Measurements from ENCODE around the gene HPD.
A peak's percentile ranks its signal among the peaks of the same experiment; 100 is the strongest.

HPD gene

DNA sequence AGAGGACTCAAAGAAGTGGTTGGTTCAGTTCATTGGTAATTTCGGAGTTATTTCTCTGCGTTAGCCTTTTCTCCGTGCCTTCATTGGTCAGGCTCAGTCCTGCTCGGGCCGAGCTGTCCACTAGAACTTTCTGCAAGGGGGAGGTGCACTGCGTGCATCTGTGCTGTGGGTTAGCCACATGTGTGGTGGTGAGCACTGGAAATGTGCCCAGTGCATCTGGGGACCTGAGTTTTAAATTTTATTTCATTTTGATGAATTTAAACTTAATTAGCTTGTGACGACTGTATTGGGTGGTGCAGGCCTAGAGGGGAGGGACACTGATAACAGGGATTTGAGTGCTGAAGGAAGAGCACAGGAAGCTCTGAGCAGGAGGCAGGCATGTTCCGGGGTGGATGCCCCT lies 30.4 kb downstream of the HPD start:
- TF ChIP-seq, protein P1, sequence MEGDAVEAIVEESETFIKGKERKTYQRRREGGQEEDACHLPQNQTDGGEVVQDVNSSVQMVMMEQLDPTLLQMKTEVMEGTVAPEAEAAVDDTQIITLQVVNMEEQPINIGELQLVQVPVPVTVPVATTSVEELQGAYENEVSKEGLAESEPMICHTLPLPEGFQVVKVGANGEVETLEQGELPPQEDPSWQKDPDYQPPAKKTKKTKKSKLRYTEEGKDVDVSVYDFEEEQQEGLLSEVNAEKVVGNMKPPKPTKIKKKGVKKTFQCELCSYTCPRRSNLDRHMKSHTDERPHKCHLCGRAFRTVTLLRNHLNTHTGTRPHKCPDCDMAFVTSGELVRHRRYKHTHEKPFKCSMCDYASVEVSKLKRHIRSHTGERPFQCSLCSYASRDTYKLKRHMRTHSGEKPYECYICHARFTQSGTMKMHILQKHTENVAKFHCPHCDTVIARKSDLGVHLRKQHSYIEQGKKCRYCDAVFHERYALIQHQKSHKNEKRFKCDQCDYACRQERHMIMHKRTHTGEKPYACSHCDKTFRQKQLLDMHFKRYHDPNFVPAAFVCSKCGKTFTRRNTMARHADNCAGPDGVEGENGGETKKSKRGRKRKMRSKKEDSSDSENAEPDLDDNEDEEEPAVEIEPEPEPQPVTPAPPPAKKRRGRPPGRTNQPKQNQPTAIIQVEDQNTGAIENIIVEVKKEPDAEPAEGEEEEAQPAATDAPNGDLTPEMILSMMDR (conservative IDR thresholded peaks at IDR 0.05; ENCODE audit: low read depth, low read length), result no peak
- H3K4me3 ChIP-seq (ENCODE audit: low read depth, low read length), result no peak overlapping the region
- DNase-seq (ENCODE audit: low read depth), result no peak

DNA sequence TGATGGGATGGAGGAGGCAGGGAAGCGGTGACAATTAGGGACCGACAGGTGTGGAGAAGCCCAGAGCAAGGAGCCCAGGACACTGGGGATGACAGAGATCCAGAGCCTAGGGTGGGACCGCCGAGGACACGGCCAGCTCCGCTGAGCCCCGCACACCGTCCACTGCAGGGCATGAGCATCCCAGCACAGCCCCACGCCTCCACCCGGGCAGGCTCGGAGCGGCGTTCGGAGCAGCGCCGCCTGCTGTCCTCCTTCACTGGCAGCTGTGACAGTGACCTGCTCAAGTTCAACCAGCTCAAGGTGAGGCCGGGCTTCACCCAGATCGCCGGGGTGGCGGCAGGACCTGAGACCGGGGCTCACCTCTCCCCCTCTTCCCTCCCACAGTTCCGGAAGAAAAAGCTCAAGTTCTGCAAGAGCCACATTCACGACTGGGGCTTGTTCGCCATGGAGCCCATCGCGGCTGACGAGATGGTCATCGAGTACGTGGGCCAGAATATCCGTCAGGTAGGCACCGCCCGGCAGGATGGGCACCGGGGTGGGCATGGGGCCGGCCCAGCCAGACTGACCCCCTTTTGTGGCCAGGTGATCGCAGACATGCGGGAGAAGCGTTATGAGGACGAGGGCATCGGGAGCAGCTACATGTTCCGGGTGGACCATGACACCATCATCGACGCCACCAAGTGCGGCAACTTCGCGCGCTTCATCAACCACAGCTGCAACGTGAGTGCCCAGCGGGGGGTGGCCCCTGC lies 31.1 kb downstream of the HPD start:
- H3K4me3 ChIP-seq (ENCODE audit: low read depth, low read length), result no peak overlapping the region
- no peak for DNase-seq (ENCODE audit: low read depth)
- TF ChIP-seq, protein P1 (conservative IDR thresholded peaks at IDR 0.05; ENCODE audit: low read depth, low read length), result no peak

DNA sequence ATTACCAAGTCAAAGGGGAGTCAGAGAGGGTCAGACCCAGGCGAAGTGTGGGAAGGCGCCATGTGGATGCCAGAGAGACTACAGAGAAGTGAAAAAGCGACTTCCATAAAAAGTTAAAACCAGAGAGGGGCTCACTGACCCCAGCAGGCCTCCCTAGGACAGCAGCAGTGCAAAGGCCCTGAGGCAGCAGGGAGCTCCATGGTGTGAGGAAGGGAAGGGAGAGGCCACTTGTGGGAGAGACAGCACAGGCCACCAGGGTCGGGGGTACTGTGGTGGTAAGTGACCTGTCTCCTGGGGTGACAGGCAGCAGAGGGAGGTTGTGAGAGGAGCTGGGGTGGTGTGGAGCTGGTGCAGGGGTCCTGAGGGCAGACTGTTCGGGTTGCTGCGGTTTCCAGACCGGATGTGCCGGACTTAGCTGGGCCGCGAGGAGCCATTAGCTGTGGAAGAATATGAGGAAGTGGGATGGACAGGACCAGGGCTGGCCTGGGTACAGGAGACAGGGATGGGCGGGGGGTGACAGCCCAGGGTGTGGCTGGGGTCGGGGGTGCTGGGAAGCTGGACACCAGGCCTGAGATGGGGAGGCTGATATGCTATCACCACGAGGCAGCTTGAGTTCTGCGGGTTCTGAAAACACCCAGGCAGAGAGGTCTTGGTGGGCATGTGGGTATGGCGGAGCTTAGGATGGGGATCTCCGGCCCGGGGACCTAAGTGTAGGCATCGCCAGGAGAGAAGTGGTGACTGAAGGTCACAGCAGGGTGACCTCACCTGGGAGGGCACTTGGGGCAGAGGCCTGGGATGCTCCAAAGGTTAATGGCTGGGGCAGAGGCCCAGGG lies 32.1 kb downstream of the HPD start:
- DNase-seq (ENCODE audit: low read depth), result no peak
- TF ChIP-seq, protein P1 (conservative IDR thresholded peaks at IDR 0.05; ENCODE audit: low read depth, low read length), result no peak
- H3K4me3 ChIP-seq (ENCODE audit: low read depth, low read length), result no peak overlapping the region

DNA sequence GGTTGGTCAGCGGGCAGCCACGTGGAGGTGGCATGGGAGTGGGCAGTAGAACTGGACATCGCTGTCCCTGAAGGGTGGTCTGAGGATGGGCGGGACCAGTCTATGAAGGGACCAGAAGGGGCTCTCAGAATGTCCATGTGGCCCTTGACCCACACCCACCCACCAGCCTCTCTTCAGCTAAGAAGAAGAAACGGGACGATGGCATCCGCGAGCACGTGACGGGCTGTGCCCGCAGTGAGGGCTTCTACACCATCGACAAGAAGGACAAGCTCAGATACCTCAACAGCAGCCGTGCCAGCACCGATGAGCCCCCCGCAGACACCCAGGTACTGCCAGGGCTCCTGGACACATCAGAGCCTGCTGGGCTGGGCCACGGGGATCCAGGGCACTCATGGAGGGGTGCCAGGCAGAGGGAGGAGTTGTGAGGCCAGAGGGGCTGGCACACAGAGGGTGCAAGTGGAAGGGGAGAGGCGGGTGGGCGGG lies 33.6 kb downstream of the HPD start:
- TF ChIP-seq, protein P1 (conservative IDR thresholded peaks at IDR 0.05; ENCODE audit: low read depth, low read length), result no peak
- no peak overlapping the region for H3K4me3 ChIP-seq (ENCODE audit: low read depth, low read length)
- no peak for DNase-seq (ENCODE audit: low read depth)

DNA sequence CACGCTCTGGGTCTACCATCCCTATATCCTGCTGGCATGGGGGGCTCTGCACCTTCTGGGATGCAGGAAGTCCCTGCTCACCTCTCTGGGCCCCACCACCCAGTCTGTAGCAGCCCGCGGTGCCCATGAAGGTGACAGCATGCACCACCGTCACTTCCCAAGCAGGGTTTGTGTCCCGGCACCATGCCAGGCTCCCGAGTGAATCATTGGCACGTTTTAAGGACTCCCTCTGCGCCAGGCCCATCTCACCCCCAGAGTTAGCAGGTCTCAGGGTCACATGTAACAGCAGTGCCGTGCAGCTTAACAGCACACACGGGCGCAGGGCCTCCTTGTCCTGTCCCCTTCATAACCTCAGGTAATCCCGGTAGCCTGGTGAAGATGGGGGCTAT lies 34.9 kb downstream of the HPD start:
- no peak for DNase-seq (ENCODE audit: low read depth)
- H3K4me3 ChIP-seq (ENCODE audit: low read depth, low read length), result no peak overlapping the region
- TF ChIP-seq, protein P1 (conservative IDR thresholded peaks at IDR 0.05; ENCODE audit: low read depth, low read length), result no peak

DNA sequence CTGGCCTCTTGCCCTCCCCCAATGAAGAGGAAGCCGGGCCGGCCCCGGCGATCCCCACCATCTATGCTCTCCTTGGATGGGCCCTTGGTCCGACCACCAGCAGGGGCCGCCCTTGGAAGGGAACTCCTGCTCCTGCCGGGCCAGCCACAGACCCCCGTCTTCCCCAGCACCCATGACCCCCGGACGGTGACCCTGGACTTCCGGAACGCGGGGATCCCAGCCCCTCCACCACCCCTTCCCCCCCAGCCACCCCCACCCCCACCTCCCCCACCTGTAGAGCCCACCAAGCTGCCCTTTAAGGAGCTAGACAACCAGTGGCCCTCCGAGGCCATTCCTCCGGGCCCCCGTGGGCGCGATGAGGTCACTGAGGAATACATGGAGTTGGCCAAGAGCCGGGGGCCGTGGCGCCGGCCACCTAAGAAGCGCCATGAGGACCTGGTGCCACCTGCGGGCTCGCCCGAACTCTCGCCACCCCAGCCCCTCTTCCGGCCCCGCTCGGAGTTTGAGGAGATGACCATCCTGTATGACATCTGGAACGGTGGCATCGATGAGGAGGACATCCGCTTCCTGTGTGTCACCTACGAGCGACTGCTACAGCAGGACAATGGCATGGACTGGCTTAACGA lies 35.4 kb downstream of the HPD start:
- TF ChIP-seq, protein P1 (conservative IDR thresholded peaks at IDR 0.05; ENCODE audit: low read depth, low read length), result peak; percentile 34
- no peak overlapping the region for H3K4me3 ChIP-seq (ENCODE audit: low read depth, low read length)
- no peak for DNase-seq (ENCODE audit: low read depth)

Data from choroid plexus epithelial cell (primary cell).